ENCODE results near the gene DMKN.

The DMKN gene

GRCh38 chr19:35516310-35516709 lies 2.9 kb upstream of the DMKN start:
- Histone ChIP-seq H3K27ac (ENCODE audit: low read length) (no peak overlapping the region), H3K27me3 (ENCODE audit: control insufficient read depth, insufficient read depth, low read length) (peaks cover 5% of the 10 kb centered on the region), H3K4me1 (ENCODE audit: control insufficient read depth, low read depth, low read length) (peaks cover 6% of the 10 kb centered on the region), H3K9me3 (ENCODE audit: control insufficient read depth, low read depth, low read length) (no peaks in the 10 kb centered on the region), H3K4me3 (ENCODE audit: low read length) (no peak overlapping the region), H3K9ac (ENCODE audit: low read length) (no peak overlapping the region), H3K36me3 (ENCODE audit: control insufficient read depth, low read depth, low read length) (no peaks in the 10 kb centered on the region)

- no peak overlapping the region for H3K9ac ChIP-seq (ENCODE audit: low read length)
- peaks cover 12% of the 10 kb centered on the region for H3K27me3 ChIP-seq (ENCODE audit: control insufficient read depth, insufficient read depth, low read length)
- H3K4me3 ChIP-seq (ENCODE audit: low read length): peak overlapping the region; percentile 46
- H3K36me3 ChIP-seq (ENCODE audit: control insufficient read depth, low read depth, low read length): no peaks in the 10 kb centered on the region
- peaks cover 6% of the 10 kb centered on the region for H3K4me1 ChIP-seq (ENCODE audit: control insufficient read depth, low read depth, low read length)
- H3K9me3 ChIP-seq (ENCODE audit: control insufficient read depth, low read depth, low read length): no peaks in the 10 kb centered on the region
- H3K27ac ChIP-seq (ENCODE audit: low read length): no peak overlapping the region
Observed at GRCh38 chr19:35514282-35514809, 897 bp upstream of the DMKN start.

GRCh38 chr19:35512831-35513627 lies 420 bp downstream of the DMKN start:
- H3K27me3 ChIP-seq (ENCODE audit: control insufficient read depth, insufficient read depth, low read length): peaks cover 12% of the 10 kb centered on the region
- H3K4me3 ChIP-seq (ENCODE audit: low read length): no peak overlapping the region
- H3K9me3 ChIP-seq (ENCODE audit: control insufficient read depth, low read depth, low read length): no peaks in the 10 kb centered on the region
- H3K9ac ChIP-seq (ENCODE audit: low read length): no peak overlapping the region
- peaks cover 12% of the 10 kb centered on the region for H3K4me1 ChIP-seq (ENCODE audit: control insufficient read depth, low read depth, low read length)
- H3K36me3 ChIP-seq (ENCODE audit: control insufficient read depth, low read depth, low read length): peaks cover 5% of the 10 kb centered on the region
- no peak overlapping the region for H3K27ac ChIP-seq (ENCODE audit: low read length)

GRCh38 chr19:35511337-35511736 lies 2.1 kb downstream of the DMKN start:
- Histone ChIP-seq H3K4me1 (ENCODE audit: control insufficient read depth, low read depth, low read length) (peaks cover 12% of the 10 kb centered on the region), H3K9ac (ENCODE audit: low read length) (no peak overlapping the region), H3K4me3 (ENCODE audit: low read length) (no peak overlapping the region), H3K27ac (ENCODE audit: low read length) (no peak overlapping the region), H3K36me3 (ENCODE audit: control insufficient read depth, low read depth, low read length) (peaks cover 22% of the 10 kb centered on the region), H3K9me3 (ENCODE audit: control insufficient read depth, low read depth, low read length) (no peaks in the 10 kb centered on the region), H3K27me3 (ENCODE audit: control insufficient read depth, insufficient read depth, low read length) (peaks cover 12% of the 10 kb centered on the region)

GRCh38 chr19:35510626-35510964 lies 2.9 kb downstream of the DMKN start:
- no peak overlapping the region for H3K27ac ChIP-seq (ENCODE audit: low read length)

GRCh38 chr19:35509861-35510625 lies 3.4 kb downstream of the DMKN start:
- peak overlapping the region; percentile 71 for H3K4me3 ChIP-seq (ENCODE audit: low read length)
- no peaks in the 10 kb centered on the region for H3K9me3 ChIP-seq (ENCODE audit: control insufficient read depth, low read depth, low read length)
- H3K9ac ChIP-seq (ENCODE audit: low read length): peak overlapping the region; percentile 92
- peaks cover 34% of the 10 kb centered on the region for H3K36me3 ChIP-seq (ENCODE audit: control insufficient read depth, low read depth, low read length)
- peaks cover 12% of the 10 kb centered on the region for H3K4me1 ChIP-seq (ENCODE audit: control insufficient read depth, low read depth, low read length)
- H3K27me3 ChIP-seq (ENCODE audit: control insufficient read depth, insufficient read depth, low read length): peaks cover 12% of the 10 kb centered on the region
- H3K27ac ChIP-seq (ENCODE audit: low read length): peak overlapping the region; percentile 91

More at GRCh38 chr19:35510626-35510964, 2.9 kb downstream of the DMKN start:
- Histone ChIP-seq H3K36me3 (ENCODE audit: control insufficient read depth, low read depth, low read length) (peaks cover 29% of the 10 kb centered on the region), H3K9ac (ENCODE audit: low read length) (no peak overlapping the region), H3K4me3 (ENCODE audit: low read length) (peak overlapping the region; percentile 71), H3K4me1 (ENCODE audit: control insufficient read depth, low read depth, low read length) (peaks cover 12% of the 10 kb centered on the region), H3K9me3 (ENCODE audit: control insufficient read depth, low read depth, low read length) (no peaks in the 10 kb centered on the region), H3K27me3 (ENCODE audit: control insufficient read depth, insufficient read depth, low read length) (peaks cover 12% of the 10 kb centered on the region)

GRCh38 chr19:35509018-35509652 lies 4.3 kb downstream of the DMKN start:
- Histone ChIP-seq H3K27ac (ENCODE audit: low read length) (peak overlapping the region; percentile 91), H3K27me3 (ENCODE audit: control insufficient read depth, insufficient read depth, low read length) (peaks cover 12% of the 10 kb centered on the region), H3K9ac (ENCODE audit: low read length) (peak overlapping the region; percentile 92), H3K4me1 (ENCODE audit: control insufficient read depth, low read depth, low read length) (peaks cover 12% of the 10 kb centered on the region), H3K9me3 (ENCODE audit: control insufficient read depth, low read depth, low read length) (no peaks in the 10 kb centered on the region), H3K36me3 (ENCODE audit: control insufficient read depth, low read depth, low read length) (peaks cover 37% of the 10 kb centered on the region), H3K4me3 (ENCODE audit: low read length) (peak overlapping the region; percentile 71)

- peaks cover 46% of the 10 kb centered on the region for H3K36me3 ChIP-seq (ENCODE audit: control insufficient read depth, low read depth, low read length)
- H3K27me3 ChIP-seq (ENCODE audit: control insufficient read depth, insufficient read depth, low read length): peaks cover 12% of the 10 kb centered on the region
- H3K9ac ChIP-seq (ENCODE audit: low read length): peak overlapping the region; percentile 92
- peak overlapping the region; percentile 71 for H3K4me3 ChIP-seq (ENCODE audit: low read length)
- H3K4me1 ChIP-seq (ENCODE audit: control insufficient read depth, low read depth, low read length): peaks cover 7% of the 10 kb centered on the region
- H3K9me3 ChIP-seq (ENCODE audit: control insufficient read depth, low read depth, low read length): no peaks in the 10 kb centered on the region
- no peak overlapping the region for H3K27ac ChIP-seq (ENCODE audit: low read length)
Observed at GRCh38 chr19:35508129-35508528, 5.3 kb downstream of the DMKN start.

GRCh38 chr19:35507561-35507960 lies 5.9 kb downstream of the DMKN start:
- Histone ChIP-seq H3K9ac (ENCODE audit: low read length) (no peak overlapping the region), H3K4me3 (ENCODE audit: low read length) (no peak overlapping the region), H3K27ac (ENCODE audit: low read length) (no peak overlapping the region), H3K9me3 (ENCODE audit: control insufficient read depth, low read depth, low read length) (no peaks in the 10 kb centered on the region), H3K27me3 (ENCODE audit: control insufficient read depth, insufficient read depth, low read length) (peaks cover 12% of the 10 kb centered on the region), H3K4me1 (ENCODE audit: control insufficient read depth, low read depth, low read length) (peaks cover 7% of the 10 kb centered on the region), H3K36me3 (ENCODE audit: control insufficient read depth, low read depth, low read length) (peaks cover 50% of the 10 kb centered on the region)

GRCh38 chr19:35506011-35506410 lies 7.4 kb downstream of the DMKN start:
- Histone ChIP-seq H3K9me3 (ENCODE audit: control insufficient read depth, low read depth, low read length) (no peaks in the 10 kb centered on the region), H3K4me3 (ENCODE audit: low read length) (no peak overlapping the region), H3K9ac (ENCODE audit: low read length) (no peak overlapping the region), H3K36me3 (ENCODE audit: control insufficient read depth, low read depth, low read length) (peaks cover 59% of the 10 kb centered on the region), H3K4me1 (ENCODE audit: control insufficient read depth, low read depth, low read length) (peaks cover 7% of the 10 kb centered on the region), H3K27ac (ENCODE audit: low read length) (no peak overlapping the region), H3K27me3 (ENCODE audit: control insufficient read depth, insufficient read depth, low read length) (peaks cover 4% of the 10 kb centered on the region)

- Histone ChIP-seq H3K4me1 (ENCODE audit: control insufficient read depth, low read depth, low read length) (no peaks in the 10 kb centered on the region), H3K9me3 (ENCODE audit: control insufficient read depth, low read depth, low read length) (no peaks in the 10 kb centered on the region), H3K36me3 (ENCODE audit: control insufficient read depth, low read depth, low read length) (peaks cover 79% of the 10 kb centered on the region), H3K27ac (ENCODE audit: low read length) (no peak overlapping the region), H3K27me3 (ENCODE audit: control insufficient read depth, insufficient read depth, low read length) (no peaks in the 10 kb centered on the region), H3K9ac (ENCODE audit: low read length) (no peak overlapping the region), H3K4me3 (ENCODE audit: low read length) (no peak overlapping the region)
Observed at GRCh38 chr19:35502751-35503150, 10.7 kb downstream of the DMKN start.
